GM12891 (cell line): ENCODE data around the gene GPR173.

ENCODE experiments used
- POLR2A ChIP-seq: IDR thresholded peaks from 2 replicates; pipeline ENCODE4 v1.6.1; 2011; ENCODE audit warnings: low read depth, low read length, control low read depth
- POLR2AphosphoS5 ChIP-seq: IDR thresholded peaks from 2 replicates; pipeline ENCODE4 v1.6.1; 2011; ENCODE audit warnings: low read depth, low read length, control low read depth

DNA sequence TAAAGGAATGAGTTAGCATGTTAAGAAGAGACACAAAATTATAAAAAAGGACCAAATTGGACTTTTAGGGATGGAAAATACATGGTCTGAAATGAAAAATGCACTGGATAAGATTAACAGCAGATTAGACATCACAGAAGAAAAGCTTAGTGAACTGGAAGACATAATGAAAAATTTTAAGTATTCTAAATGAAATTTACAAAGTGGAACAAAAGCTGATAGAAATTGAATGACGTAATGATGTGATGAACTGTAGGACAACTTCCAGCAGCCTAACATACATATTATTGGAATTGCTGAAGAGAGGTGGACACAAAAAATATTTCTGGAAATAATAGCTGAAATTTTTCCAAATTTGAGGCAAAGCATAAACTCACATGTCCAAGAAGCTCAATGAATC lies 39.6 kb upstream of the GPR173 start:
- TF ChIP-seq POLR2A (no peak), POLR2AphosphoS5 (no peak)
